Rectal smooth muscle tissue (tissue), 1 donor: ENCODE data around the gene HK2.
A peak's percentile ranks its signal among the peaks of the same experiment; 100 is the strongest.

Experiments
- H3K27ac ChIP-seq: one replicate; pipeline ENCODE4 v1.7.0; 2013; ENCODE audit warnings: low read depth, low read length, inconsistent platforms
- H3K27me3 ChIP-seq: one replicate; pipeline ENCODE4 v1.7.0; 2013; ENCODE audit warnings: low read length; ENCODE audit not compliant: control insufficient read depth, insufficient read depth
- H3K36me3 ChIP-seq: one replicate; pipeline ENCODE4 v1.7.0; 2013; ENCODE audit warnings: low read length; ENCODE audit not compliant: control insufficient read depth, insufficient read depth
- H3K4me1 ChIP-seq: one replicate; pipeline ENCODE4 v1.7.0; 2013; ENCODE audit warnings: low read length; ENCODE audit not compliant: control insufficient read depth, insufficient read depth
- H3K4me3 ChIP-seq: one replicate; pipeline ENCODE4 v1.7.0; 2013; ENCODE audit warnings: low read length
- H3K9ac ChIP-seq: one replicate; pipeline ENCODE4 v1.7.0; 2013; ENCODE audit warnings: low read length

The HK2 gene

DNA sequence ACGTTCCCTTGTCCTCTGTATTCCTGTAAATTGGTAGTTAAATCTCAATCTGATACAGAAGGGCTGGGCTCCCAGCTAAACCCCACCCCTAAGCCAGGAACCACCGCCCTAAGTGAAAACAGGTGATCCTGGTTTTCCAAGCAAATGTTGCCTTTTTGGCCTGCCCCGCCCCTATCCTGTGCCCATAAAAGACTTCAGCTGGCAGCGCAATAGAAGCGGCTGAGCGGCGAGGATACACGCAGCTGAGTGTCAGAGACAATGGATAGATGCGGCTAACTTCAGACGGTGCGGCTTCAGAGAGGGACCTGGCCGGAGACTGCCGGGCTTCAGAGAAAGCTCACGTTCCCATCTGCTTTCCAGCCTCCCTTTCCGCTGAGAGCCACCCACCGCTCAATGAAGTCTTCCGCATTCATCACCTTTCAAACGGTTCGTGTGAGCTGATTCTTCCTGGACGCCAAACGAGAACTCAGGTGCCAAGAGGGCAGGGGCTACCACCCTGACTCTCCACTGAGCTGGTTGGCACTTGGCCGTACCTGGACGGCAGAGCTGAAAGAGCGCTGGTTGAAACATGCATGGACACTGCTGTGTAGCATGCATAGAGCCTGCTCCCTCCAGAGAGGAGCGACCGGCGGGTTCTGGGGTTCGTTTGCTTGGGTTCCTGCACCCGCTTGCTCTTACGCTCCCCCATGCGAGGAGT, 75.0 kb downstream of the HK2 start:
- H3K36me3 ChIP-seq = no peaks in the 10 kb centered on the region
- no peak overlapping the region for H3K27ac ChIP-seq
- H3K4me1 ChIP-seq = no peaks in the 10 kb centered on the region
- peak overlapping the region; percentile 32 for H3K4me3 ChIP-seq
- H3K27me3 ChIP-seq = peaks cover 2% of the 10 kb centered on the region
- no peak overlapping the region for H3K9ac ChIP-seq

DNA sequence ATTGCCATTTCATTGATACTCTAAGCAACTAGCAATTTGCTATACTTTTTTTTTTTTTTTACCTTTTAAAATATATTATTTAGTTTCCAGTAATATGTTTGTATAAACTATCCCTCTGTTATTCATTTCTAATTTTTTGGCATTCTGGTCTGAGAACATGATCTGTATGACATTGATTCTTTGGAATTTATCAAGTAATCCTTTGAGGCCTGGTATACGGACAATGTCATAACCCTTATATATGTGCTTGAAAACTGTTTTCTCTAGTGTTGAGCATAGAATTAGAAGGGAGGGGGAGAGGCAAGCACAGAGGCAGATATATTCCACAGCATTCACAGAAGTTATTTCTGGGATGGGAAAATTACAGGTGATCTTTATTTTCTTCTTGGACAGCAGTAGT, 76.3 kb downstream of the HK2 start:
- Histone ChIP-seq H3K27ac (no peak overlapping the region), H3K9ac (no peak overlapping the region), H3K4me1 (no peaks in the 10 kb centered on the region), H3K4me3 (no peak overlapping the region), H3K36me3 (no peaks in the 10 kb centered on the region), H3K27me3 (peaks cover 2% of the 10 kb centered on the region)

DNA sequence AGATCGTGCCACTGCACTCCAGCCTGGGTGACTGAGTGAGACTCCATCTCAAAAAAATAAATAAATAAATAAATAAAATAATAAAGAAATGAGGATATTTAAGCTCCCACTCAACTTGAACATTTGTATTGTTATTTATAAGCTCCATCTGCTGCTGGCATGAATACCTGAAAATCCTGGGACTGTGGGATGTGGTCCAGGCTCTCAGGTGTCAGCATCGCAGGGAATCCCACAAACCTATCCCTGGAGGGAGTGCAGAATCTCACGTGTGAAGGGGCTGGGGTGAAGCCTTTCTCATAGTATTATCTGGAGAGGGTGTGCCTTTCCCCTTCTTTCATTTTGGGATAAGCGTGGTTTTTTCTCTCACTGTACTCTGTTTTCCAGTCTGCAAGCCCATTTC, 77.1 kb downstream of the HK2 start:
- H3K27ac ChIP-seq = no peak overlapping the region
- H3K4me3 ChIP-seq = no peak overlapping the region
- H3K4me1 ChIP-seq = no peaks in the 10 kb centered on the region
- no peak overlapping the region for H3K9ac ChIP-seq
- H3K27me3 ChIP-seq = peaks cover 2% of the 10 kb centered on the region
- no peaks in the 10 kb centered on the region for H3K36me3 ChIP-seq

DNA sequence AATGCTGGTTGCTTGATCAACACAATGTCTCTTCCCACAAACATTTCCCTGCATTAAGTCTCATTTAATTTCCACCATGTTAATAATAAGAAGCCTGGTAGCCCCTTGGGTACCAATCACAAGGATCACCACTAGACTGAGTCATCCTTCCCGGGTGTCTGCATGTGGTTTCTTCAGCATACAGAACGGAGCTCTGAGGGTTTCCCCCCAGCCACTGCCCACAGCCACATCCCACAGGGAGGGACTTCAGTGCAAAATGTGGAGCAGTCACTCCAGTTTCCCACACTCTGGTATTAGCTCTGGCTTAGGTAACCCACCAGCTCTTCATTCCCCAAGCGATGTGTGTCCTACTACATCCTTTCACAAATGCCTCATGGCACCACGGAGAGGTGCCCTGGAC, 81.8 kb downstream of the HK2 start:
- Histone ChIP-seq H3K4me3 (no peak overlapping the region), H3K27ac (no peak overlapping the region), H3K9ac (no peak overlapping the region), H3K4me1 (peaks cover 2% of the 10 kb centered on the region), H3K36me3 (no peaks in the 10 kb centered on the region), H3K27me3 (no peaks in the 10 kb centered on the region)

DNA sequence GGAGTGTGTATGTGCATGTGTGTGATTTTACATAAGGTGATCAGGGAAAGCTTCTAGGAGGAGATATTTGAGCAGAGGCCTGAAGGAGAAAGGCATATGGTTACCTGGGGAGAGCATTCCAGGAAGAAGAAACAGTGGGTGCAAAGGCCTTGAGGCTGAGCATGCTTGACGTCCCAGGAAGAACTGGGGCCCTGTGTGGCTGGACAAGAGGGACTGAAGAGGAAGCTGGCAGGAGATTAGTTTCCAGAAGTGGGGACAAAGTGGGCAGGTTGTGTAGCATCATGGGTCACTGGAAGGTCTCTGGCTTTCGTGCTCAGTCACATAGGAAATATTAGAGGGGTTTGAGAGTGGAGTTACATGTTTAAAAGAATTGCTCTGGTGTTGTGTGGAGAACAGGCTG, 82.5 kb downstream of the HK2 start:
- Histone ChIP-seq H3K27me3 (no peaks in the 10 kb centered on the region), H3K36me3 (no peaks in the 10 kb centered on the region), H3K9ac (no peak overlapping the region), H3K4me1 (peaks cover 2% of the 10 kb centered on the region), H3K4me3 (no peak overlapping the region), H3K27ac (no peak overlapping the region)

DNA sequence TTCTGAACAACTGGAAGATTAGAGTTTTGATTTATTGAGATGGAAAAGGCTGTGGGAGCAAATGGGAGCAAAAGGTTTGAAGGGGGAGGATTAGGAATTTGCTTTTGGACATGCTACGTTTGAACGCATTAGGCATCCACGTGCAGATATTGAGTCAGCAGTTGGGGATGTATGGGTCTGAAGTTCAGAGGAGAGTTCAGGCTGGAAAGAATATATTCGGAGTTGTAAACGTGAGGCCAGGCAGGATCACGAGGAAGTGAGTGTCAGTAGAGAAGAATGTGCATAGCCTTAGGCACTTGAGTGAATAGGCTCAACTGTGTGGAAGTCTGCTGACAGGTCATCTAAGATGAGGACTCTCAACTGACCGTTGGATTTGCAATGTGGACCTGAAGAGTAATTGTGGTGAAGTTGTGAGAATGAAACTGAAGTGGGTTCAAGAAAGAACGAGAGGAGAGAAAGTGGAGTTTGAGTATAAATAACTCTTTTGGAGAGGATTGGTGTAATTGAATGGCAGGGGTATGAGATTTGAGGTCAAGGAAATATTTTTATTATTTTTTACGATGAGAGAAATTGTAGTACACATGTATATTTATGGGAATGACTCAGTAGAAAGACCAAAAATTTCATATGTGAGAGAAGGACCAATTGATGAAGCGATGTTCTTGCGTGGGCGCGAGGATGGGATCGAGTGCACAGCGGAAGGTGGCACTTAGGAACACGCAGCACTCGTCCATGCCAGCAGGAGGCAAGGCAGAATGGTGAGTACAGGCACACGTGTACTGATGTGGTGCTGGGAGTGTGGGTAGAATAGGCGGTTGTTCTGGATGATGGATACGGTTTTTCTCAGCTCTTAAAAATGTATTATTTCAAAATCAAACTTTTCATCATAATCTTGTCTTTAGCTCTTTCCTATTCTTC, 84.0 kb downstream of the HK2 start:
- H3K4me3 ChIP-seq = no peak overlapping the region
- H3K36me3 ChIP-seq = no peaks in the 10 kb centered on the region
- no peak overlapping the region for H3K9ac ChIP-seq
- no peaks in the 10 kb centered on the region for H3K27me3 ChIP-seq
- H3K27ac ChIP-seq = no peak overlapping the region
- H3K4me1 ChIP-seq = peaks cover 2% of the 10 kb centered on the region

DNA sequence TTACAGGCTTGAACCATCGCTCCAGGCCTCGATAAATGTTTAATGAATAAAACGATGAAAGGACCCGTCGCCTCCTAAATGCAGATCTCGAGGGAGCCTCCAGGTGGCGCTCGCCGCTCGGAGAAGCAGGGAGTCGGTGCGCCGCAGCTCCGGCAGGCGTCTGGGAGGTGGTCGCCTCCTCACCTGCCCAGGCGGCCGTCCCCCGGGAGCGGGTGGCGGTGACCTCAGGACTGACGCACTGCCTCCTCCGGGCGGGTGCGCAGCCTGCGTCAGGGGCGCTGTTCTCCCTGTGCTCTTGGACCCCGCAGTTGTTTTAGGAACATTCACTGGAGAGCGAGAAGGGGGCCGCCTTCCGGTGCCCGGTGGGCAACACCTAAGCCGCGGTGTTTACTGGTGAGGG, 85.9 kb downstream of the HK2 start:
- no peak overlapping the region for H3K27ac ChIP-seq
- no peaks in the 10 kb centered on the region for H3K27me3 ChIP-seq
- H3K36me3 ChIP-seq = no peaks in the 10 kb centered on the region
- H3K9ac ChIP-seq = no peak overlapping the region
- peak overlapping the region; percentile 37 for H3K4me3 ChIP-seq
- H3K4me1 ChIP-seq = peaks cover 2% of the 10 kb centered on the region

DNA sequence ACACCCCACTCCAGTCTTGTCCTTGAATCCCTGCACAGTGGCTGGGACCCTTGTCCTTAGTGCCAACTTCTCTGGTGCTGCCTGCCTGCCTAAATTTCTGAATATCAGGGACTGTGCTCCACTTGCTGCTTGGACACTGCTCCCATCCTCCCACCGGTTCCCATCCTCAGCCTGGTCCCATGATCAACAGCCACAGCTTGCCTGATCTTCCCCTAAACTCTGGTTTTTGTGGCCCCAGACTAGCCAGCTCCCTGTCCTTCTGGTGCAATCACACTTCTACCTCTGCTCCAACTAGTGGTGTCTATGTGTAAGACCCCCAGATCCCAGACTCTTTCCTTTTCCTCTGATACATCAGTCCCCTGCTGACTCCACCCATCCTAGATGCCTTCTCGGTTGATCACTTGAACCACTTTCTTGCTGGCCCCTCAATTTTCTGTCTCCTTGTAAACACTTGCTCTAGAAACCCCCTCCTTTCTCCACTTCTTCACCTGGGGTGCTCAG, 87.4 kb downstream of the HK2 start:
- no peaks in the 10 kb centered on the region for H3K36me3 ChIP-seq
- H3K9ac ChIP-seq = no peak overlapping the region
- peaks cover 2% of the 10 kb centered on the region for H3K4me1 ChIP-seq
- H3K27ac ChIP-seq = no peak overlapping the region
- H3K4me3 ChIP-seq = no peak overlapping the region
- no peaks in the 10 kb centered on the region for H3K27me3 ChIP-seq

DNA sequence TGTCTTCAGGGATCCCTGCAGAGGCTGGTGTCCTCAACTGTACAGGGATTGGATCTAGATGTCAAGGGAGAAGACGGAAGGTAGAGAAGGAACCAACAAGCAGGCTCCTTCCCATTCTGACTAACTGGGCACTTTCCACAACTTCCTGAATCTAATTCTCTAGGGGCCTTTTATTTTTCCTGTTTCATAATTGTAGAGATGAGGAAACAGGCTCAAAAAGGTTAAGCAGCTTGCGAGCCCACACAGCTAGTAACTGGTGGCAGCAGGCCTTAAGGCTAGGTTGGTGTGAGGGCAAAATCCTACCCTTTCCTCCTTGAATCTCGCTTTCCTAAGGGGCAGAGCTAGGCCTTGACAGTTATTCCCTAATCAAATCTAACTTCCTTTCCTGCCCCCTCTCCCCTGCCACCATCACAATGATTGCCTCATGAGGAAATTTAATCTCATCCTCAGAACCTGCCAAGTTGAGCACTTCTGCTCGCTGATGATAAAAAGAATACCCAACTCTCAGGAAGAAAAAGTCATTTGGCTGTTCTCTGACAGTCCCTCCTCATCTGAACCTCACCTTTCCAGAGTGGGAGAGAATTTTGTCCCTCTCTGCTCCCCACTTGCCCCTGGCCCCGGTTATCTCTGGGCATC, 88.8 kb downstream of the HK2 start:
- Histone ChIP-seq H3K4me1 (peaks cover 2% of the 10 kb centered on the region), H3K27me3 (no peaks in the 10 kb centered on the region), H3K4me3 (no peak overlapping the region), H3K36me3 (no peaks in the 10 kb centered on the region), H3K27ac (no peak overlapping the region), H3K9ac (no peak overlapping the region)

DNA sequence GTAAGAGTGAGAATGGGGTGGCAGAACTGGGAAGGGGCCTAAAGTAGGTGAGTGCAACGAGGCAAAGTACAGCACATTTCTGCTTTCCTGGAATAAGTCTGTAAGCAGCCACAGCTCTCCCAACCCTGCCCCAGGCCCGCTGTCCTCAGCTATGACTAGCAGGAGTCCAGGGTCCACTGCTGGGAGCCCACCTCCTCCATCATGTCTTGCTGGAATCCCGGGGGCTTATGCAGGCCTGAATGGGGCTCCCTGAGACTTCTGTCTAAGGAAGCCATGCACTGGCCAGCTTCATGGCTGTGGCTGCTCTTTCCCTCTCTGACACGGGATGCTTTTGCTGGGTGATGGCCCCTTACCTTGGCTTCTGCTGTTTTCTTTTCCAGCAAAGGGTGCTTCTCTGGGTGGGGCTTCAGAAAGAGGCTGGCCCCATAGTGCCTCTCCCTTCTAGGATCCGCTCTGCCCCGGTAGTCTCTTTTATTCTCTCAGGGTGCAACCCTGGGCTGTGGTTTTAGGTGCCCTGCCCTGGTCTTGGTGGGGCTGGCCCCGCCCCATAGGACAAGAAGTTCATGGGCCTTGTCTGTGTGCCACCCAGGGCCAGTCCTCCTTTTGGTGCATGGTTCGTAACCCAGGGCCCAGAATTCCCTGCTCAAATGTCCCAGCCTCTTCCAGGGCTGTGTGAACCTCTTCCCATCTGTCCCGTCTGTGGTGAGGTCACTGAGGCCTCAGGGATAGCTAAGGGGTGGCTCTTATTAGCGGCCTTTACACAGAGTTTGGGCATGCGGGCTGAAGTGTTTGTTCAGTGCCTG, 90.7 kb downstream of the HK2 start:
- Histone ChIP-seq H3K27me3 (no peaks in the 10 kb centered on the region), H3K4me1 (peaks cover 2% of the 10 kb centered on the region), H3K9ac (no peak overlapping the region), H3K27ac (no peak overlapping the region), H3K4me3 (no peak overlapping the region), H3K36me3 (no peaks in the 10 kb centered on the region)

DNA sequence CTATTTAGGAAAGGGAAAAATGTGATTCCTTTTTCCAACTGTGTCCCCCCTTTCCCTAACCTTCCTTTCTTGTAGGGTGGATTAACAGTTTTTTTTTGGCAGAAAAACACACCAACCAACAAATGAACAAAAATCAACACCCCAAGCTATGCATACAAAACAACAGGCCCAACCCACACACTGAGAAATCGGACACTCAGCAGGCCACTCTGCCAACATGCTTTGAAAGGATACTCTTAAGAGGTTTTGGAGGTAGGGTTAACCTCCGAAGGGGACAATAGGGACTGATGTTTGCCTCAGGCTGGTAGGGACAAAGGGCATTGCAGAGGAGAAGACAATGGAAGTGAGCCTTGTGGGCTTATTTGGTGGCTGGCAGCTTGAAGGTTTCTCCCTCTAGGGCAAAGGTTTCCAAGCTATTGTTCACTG, 91.4 kb downstream of the HK2 start:
- H3K27ac ChIP-seq = no peak overlapping the region
- no peaks in the 10 kb centered on the region for H3K4me1 ChIP-seq
- H3K27me3 ChIP-seq = no peaks in the 10 kb centered on the region
- H3K9ac ChIP-seq = no peak overlapping the region
- H3K36me3 ChIP-seq = no peaks in the 10 kb centered on the region
- H3K4me3 ChIP-seq = no peak overlapping the region

DNA sequence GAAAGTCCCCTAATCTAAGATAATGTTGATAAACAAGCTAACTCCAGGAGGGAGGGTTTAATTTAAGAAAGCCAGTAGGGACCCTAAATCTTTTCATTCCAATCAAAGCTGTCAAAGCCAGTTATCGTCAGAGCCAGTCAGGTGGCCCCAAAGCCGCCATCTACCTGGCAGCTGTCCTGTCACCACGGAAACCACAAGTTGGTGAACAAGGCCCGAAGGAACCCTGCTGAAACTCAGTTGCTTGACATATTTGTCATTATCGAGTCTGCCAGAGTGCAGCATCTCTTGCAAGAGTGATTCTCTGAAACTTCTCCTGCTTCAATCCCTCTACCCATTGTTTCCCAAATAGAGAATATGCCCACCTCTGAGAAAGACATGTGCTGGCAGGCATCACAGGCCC, 93.7 kb downstream of the HK2 start:
- Histone ChIP-seq H3K27me3 (no peaks in the 10 kb centered on the region), H3K9ac (no peak overlapping the region), H3K36me3 (no peaks in the 10 kb centered on the region), H3K4me1 (no peaks in the 10 kb centered on the region), H3K4me3 (no peak overlapping the region), H3K27ac (no peak overlapping the region)
